ENCODE measurements around the gene CPED1.

Gene CPED1

DNA sequence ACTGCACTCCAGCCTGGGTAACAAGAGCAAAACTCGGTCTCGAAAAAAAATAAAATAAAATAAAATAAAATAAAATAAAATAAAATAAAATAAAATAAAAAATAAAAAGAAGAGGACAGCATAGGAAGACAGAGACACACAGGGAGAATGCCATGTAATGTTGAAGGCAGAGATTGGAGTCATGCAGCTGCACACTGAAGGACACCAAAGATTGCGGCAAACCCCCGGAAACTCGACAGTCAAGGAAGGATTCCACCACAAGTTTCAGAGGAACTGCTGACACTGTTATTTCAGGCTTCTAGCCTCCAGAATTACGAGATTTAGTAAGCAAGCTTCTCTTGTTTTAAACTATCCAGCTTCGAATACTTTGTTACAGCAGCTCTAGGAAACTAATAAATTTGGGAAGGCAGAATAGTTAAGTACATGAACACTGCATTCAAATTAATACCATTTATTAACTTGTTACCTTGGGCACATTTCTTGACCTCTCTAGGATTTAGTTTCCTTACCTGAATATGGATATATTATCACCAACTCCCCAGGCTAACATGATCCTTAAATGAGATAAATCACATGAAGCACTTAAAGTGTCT lies 9.5 kb downstream of the CPED1 start:
- no peak overlapping the region for H3K27ac ChIP-seq
- no peak for TF ChIP-seq ZFX (IDR thresholded peaks at IDR 0.05; ENCODE audit: borderline replicate concordance)
- TF ChIP-seq, protein P1, sequence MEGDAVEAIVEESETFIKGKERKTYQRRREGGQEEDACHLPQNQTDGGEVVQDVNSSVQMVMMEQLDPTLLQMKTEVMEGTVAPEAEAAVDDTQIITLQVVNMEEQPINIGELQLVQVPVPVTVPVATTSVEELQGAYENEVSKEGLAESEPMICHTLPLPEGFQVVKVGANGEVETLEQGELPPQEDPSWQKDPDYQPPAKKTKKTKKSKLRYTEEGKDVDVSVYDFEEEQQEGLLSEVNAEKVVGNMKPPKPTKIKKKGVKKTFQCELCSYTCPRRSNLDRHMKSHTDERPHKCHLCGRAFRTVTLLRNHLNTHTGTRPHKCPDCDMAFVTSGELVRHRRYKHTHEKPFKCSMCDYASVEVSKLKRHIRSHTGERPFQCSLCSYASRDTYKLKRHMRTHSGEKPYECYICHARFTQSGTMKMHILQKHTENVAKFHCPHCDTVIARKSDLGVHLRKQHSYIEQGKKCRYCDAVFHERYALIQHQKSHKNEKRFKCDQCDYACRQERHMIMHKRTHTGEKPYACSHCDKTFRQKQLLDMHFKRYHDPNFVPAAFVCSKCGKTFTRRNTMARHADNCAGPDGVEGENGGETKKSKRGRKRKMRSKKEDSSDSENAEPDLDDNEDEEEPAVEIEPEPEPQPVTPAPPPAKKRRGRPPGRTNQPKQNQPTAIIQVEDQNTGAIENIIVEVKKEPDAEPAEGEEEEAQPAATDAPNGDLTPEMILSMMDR (IDR thresholded peaks at IDR 0.05): no peak

DNA sequence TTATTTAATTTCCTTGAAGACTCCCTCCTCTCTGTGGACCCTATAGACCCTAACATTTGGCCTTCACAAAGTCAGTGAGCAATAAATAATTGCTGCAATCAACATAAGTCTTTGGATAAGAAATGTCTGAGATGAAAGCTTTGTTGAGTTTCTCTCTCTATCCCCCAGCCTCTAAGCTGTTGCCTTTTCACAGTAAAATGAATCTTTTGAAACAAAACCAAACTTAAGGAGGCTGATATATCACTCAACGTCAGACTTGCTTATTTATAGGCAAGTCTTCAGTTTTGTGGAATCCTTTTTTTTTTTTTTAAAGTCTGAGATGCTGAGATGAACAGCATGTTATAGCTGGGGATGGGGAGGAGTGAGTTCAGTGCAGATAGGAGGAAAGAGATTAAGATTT lies 10.0 kb downstream of the CPED1 start:
- TF ChIP-seq, protein P1 (IDR thresholded peaks at IDR 0.05): no peak
- TF ChIP-seq ZFX (IDR thresholded peaks at IDR 0.05; ENCODE audit: borderline replicate concordance): no peak
- no peak overlapping the region for H3K27ac ChIP-seq

DNA sequence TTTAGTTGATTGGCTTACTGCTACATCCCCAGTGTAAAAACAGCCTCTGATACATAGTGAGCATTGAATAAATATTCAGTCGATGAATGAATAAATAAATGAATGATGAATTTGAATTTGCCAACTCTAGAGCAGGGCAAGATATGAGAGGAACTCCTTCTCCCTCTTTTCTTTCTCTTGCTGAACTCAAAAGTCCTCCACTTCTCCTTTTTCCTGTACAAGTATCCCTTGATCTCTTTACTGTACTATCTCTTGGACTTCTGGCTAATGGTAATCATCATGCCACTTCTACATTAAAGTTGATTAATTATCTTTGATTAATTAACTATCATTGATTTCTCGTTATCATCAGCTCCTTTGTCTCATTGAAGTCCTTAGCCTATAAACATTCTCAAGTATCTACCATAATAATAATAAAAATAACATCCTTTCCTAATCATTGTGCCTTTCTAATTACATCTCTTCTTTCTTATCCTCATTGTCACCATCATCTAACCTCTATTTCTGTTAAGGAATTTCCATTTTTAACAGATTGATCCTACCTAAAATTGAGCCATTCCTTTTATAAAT lies 10.6 kb downstream of the CPED1 start:
- TF ChIP-seq, protein P1 (IDR thresholded peaks at IDR 0.05): no peak
- TF ChIP-seq ZFX (IDR thresholded peaks at IDR 0.05; ENCODE audit: borderline replicate concordance): no peak
- H3K27ac ChIP-seq: no peak overlapping the region

DNA sequence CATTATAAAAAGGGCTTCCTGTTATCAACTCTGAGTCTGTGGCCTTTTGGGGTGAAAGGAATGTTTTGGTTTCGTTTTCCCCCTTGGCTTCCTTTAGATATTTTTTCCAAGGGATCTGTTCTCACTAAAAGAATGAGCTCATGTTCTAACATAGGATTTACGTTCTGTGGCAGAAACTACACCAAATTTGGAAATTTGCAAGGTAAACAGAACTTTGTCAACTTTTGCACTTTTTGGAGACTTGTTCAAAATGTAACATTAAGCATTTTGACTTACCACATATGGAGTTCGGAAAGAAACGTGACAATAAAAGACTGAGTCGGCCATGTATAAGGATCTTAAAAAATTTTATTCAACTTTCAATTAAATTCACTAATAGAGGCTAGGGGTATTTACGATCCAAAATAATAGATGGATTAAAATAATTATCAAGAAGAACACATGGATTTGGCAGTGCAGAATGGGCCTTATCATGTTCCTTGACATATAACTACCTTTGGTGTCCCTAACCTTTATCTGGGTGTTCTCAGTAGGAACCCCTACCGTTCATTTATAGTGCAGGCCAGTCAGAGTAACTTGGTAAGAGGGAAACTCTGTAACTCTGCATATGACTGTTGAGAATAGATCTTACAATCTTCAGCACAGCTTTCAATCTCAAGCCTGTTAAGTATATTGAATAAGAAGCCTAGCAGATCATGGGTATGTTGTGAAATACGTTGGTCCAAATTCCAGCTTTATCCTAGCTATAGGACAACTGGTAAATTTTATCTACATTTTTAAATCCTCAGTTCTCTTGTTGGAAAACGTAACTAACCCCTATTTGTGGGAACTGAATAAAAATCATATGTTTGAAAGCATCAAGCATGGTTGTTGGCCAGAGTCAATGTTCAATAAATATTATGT lies 11.8 kb downstream of the CPED1 start:
- TF ChIP-seq, protein P1 (IDR thresholded peaks at IDR 0.05): no peak
- no peak for TF ChIP-seq ZFX (IDR thresholded peaks at IDR 0.05; ENCODE audit: borderline replicate concordance)
- no peak overlapping the region for H3K27ac ChIP-seq

DNA sequence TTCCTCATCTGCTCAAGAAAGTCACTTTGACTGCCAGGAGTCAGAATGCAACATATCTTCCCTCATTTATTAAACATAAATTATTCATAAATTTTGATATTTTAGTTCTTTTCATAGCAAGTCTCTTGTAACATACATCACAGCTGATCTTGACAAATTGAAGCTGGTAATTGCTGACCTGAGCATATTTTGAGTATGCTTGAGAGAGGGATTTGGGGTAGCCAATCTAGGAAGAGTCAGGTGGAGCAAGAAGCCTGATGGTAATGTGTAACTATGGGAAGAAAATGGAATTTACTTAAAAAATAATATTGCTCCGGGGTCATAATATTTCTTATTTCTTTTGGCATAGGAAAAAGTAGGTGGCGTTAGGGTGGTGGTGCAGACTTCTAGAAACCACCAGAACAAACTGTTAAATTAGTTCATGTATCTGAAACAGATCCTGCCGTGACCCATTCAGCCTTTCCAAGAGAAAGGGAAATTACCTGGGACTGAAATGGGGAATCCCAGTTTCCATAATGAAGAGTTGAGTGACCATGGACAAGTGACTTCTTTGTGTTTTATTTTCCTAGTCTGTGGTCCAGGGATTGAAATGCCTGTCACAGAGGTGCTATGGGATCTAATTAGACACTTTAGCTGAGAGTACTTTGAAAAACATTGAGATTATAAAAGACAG lies 12.9 kb downstream of the CPED1 start:
- no peak for TF ChIP-seq ZFX (IDR thresholded peaks at IDR 0.05; ENCODE audit: borderline replicate concordance)
- TF ChIP-seq, protein P1 (IDR thresholded peaks at IDR 0.05): no peak

DNA sequence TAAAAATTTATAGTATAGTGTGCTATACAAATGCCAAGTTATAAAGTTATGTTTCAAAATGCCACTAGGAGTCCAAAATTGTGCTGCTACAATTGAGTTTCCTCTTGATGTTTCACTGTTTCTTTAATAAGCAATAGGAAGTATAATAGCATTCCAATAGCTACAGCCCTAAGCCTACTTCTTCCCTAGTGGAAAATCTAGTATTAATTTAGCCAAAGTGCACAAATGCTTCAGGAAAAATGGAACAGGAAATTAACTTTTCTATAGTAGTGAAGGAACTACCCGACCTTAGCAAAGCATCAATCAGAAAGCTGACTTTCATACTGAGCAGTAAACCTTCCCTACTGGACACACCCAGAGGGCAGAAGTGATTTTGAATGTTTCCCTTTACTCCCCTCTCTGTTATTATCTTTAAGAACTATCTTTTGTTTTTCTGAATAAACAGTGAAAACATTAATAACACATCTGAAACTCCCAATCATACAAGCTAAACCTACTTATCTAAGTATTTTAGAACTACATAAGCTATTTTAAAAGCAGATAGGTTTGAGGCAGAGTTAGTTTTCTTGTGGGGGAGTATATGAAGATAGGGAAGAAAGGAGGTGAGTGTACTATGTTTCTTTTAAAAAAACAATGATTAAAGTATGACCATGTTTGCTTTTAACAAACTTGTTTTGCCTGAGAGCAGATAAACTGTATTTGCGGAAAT lies 13.7 kb downstream of the CPED1 start:
- H3K27ac ChIP-seq: no peak overlapping the region
- TF ChIP-seq ZFX (IDR thresholded peaks at IDR 0.05; ENCODE audit: borderline replicate concordance): no peak
- TF ChIP-seq, protein P1 (IDR thresholded peaks at IDR 0.05): no peak

More for the DNA sequence above, 12.9 kb downstream of the CPED1 start:
- no peak overlapping the region for H3K27ac ChIP-seq

All from 22Rv1 (cell line).